Adrenal gland (tissue), 5 donors: Measurements from ENCODE around the gene TUBE1.

Source experiments
- CTCF ChIP-seq, 6 experiments: fragments of 450-650 bp in 4 of 6; fragments of 200-600 bp in 2 of 6; sonication (generic) in 1 of 6; IDR thresholded peaks; 1 replicate in 5 of 6; 2 replicates in 1 of 6; pipeline versions ENCODE4 v1.5.1 to v1.8.0; 2016 to 2021; ENCODE audit warnings: antibody characterized with exemption in 6 of 6, mild to moderate bottlenecking in 2 of 6, moderate library complexity in 1 of 6
- POLR2A ChIP-seq, 2 donors: fragments of 450-650 bp; IDR thresholded peaks; one replicate each; pipeline ENCODE4 v1.6.1; 2017; ENCODE audit warnings: antibody characterized with exemption in 2 of 2, mild to moderate bottlenecking in 2 of 2, moderate library complexity in 1 of 2
- donor health status: DM: no; HTN: no; CAD: no.

- no peak for TF ChIP-seq CTCF (IDR thresholded peaks at IDR 0.05)
- no peak for TF ChIP-seq POLR2A (IDR thresholded peaks at IDR 0.05)
These were observed 53.3 kb downstream of the TUBE1 start for GRCh38 chr6:112033791-112034615.
